Measurements from ENCODE around the gene TRMT10B. TPM values are rescaled to one million over a fixed set of nuclear protein-coding genes. Genes with fewer than 3 reads are reported as not detected.

Gene TRMT10B
- polyA plus RNA-seq, 1 experiment: 6.9 TPM

- no peak for DNase-seq (ENCODE audit: low read depth, low spot score)
- Histone ChIP-seq H3K9me3 (ENCODE audit: control insufficient read depth, insufficient read depth, low read length) (no peaks in the 10 kb centered on the region), H3K27me3 (ENCODE audit: control insufficient read depth, insufficient read depth, low read length) (peaks cover 21% of the 10 kb centered on the region), H3K4me3 (ENCODE audit: low read depth, low read length) (no peak overlapping the region), H3K27ac (ENCODE audit: low read depth, low read length) (no peak overlapping the region)
- TF ChIP-seq CTCF (IDR thresholded peaks at IDR 0.05; ENCODE audit: low read depth, low read length): no peak
- POLR2A ChIA-PET: no interaction called here
- CTCF ChIA-PET: no interaction called here
These were observed 43.6 kb upstream of the TRMT10B start for GRCh38 chr9:37710046-37710445.

- POLR2A ChIA-PET: no interaction called here
These were observed 38.3 kb upstream of the TRMT10B start for GRCh38 chr9:37715260-37715659.

GRCh38 chr9:37715991-37716505, 37.6 kb upstream of the TRMT10B start:
- H3K27ac ChIP-seq (ENCODE audit: low read depth, low read length): no peak overlapping the region
- ChIA-PET CTCF (no interaction called here), POLR2A (no interaction called here)
- H3K4me3 ChIP-seq (ENCODE audit: low read depth, low read length): no peak overlapping the region
- H3K9me3 ChIP-seq (ENCODE audit: control insufficient read depth, insufficient read depth, low read length): no peaks in the 10 kb centered on the region
- no peak for TF ChIP-seq CTCF (IDR thresholded peaks at IDR 0.05; ENCODE audit: low read depth, low read length)
- H3K27me3 ChIP-seq (ENCODE audit: control insufficient read depth, insufficient read depth, low read length): peaks cover 29% of the 10 kb centered on the region
- DNase-seq (ENCODE audit: low read depth, low spot score): no peak

More at GRCh38 chr9:37715260-37715659, 38.3 kb upstream of the TRMT10B start:
- Histone ChIP-seq H3K4me3 (ENCODE audit: low read depth, low read length) (no peak overlapping the region), H3K27me3 (ENCODE audit: control insufficient read depth, insufficient read depth, low read length) (peaks cover 25% of the 10 kb centered on the region), H3K27ac (ENCODE audit: low read depth, low read length) (no peak overlapping the region), H3K9me3 (ENCODE audit: control insufficient read depth, insufficient read depth, low read length) (no peaks in the 10 kb centered on the region)
- CTCF ChIA-PET: no interaction called here
- TF ChIP-seq CTCF (IDR thresholded peaks at IDR 0.05; ENCODE audit: low read depth, low read length): no peak
- DNase-seq (ENCODE audit: low read depth, low spot score): no peak

- ChIA-PET POLR2A (no interaction called here), CTCF (no interaction called here)
- H3K4me3 ChIP-seq (ENCODE audit: low read depth, low read length): no peak overlapping the region
These were observed 34.1 kb upstream of the TRMT10B start for GRCh38 chr9:37719526-37719925.

GRCh38 chr9:37727013-37727412, 26.6 kb upstream of the TRMT10B start:
- H3K27ac ChIP-seq (ENCODE audit: low read depth, low read length): no peak overlapping the region
- H3K27me3 ChIP-seq (ENCODE audit: control insufficient read depth, insufficient read depth, low read length): peaks cover 48% of the 10 kb centered on the region
- no peak for TF ChIP-seq CTCF (IDR thresholded peaks at IDR 0.05; ENCODE audit: low read depth, low read length)
- H3K4me3 ChIP-seq (ENCODE audit: low read depth, low read length): no peak overlapping the region
- no peak for DNase-seq (ENCODE audit: low read depth, low spot score)
- CTCF ChIA-PET: no interaction called here
- no peaks in the 10 kb centered on the region for H3K9me3 ChIP-seq (ENCODE audit: control insufficient read depth, insufficient read depth, low read length)
- POLR2A ChIA-PET: no interaction called here

More at GRCh38 chr9:37719526-37719925, 34.1 kb upstream of the TRMT10B start:
- Histone ChIP-seq H3K27me3 (ENCODE audit: control insufficient read depth, insufficient read depth, low read length) (peaks cover 32% of the 10 kb centered on the region), H3K9me3 (ENCODE audit: control insufficient read depth, insufficient read depth, low read length) (no peaks in the 10 kb centered on the region), H3K27ac (ENCODE audit: low read depth, low read length) (no peak overlapping the region)
- no peak for TF ChIP-seq CTCF (IDR thresholded peaks at IDR 0.05; ENCODE audit: low read depth, low read length)
- DNase-seq (ENCODE audit: low read depth, low spot score): no peak
